ENCODE measurements around the gene GALNT17.

- TF ChIP-seq TAF1 (IDR thresholded peaks at IDR 0.05; ENCODE audit: borderline replicate concordance, low read depth, low read length), result no peak
- TF ChIP-seq POLR2AphosphoS5 (IDR thresholded peaks at IDR 0.05; ENCODE audit: low read depth, low read length), result no peak
Measured at GRCh38 chr7:71630516-71630915, 498.6 kb downstream of the GALNT17 start.

Data from GM12892 (cell line).